Fibroblast of skin of left quadriceps (primary cell): ENCODE measurements around the gene DAP3.

Source experiments
- DNase-seq, 2 experiments: peaks; one replicate each; pipeline ENCODE4 v3.0.0-alpha.2; 2013; ENCODE audit warnings: low read depth in 2 of 2

DAP3 gene

DNA sequence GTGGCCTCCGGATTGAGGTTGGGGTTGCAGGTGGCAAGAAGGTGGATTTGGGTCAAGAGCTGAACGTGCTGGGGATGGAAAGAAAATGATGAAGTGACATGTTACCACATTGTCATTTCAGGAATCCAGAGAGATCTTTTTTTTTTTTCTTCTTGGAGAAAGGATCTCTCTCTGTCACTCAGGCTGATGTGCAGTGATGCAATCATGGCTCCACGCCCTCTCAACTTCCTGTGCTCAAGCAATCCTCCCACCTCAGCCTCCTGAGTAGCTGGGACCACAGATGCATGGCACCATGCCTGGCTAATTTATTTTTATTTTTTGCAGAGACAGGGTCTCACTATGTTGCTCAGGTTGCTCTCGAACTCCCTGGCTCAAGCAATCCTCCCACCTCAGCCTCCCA, 87.5 kb downstream of the DAP3 start:
- no peak for DNase-seq

DNA sequence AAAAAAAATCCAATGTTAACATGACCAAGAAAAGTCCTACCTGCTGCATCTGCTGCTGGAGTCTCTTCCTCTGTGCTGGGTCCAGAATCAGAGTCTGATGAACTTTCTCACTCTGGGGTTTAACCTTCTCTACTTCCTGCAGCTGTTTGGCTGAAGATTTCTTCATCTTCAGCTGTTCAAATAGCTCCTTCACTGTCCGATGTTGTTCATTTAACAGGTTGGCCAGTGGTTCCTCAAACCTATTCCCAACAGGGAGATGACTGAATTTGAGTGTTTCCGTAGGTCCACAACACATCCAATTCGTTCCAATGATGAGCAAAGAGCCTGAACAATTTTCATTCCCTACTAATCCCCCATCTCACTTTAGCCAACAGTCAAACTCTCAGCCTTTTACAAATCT, 88.7 kb downstream of the DAP3 start:
- no peak for DNase-seq
